ENCODE data around the gene GPR155.
"Not testable (repeated sequence)": the region's sequence is repeated elsewhere in the genome, so short reads cannot be mapped to it uniquely, and the experiment has no call there.

GRCh38 chr2:174390303-174390702 is 96.5 kb downstream of the GPR155 start:
- TF ChIP-seq EZH2, CTCF, EZH2phosphoT487 (IDR thresholded peaks at IDR 0.05): not testable (repeated sequence)

All from neural progenitor cell (in vitro differentiated cells).